Measurements from ENCODE around the gene KSR2. TPM values are rescaled to one million over a fixed set of nuclear protein-coding genes. Genes with fewer than 3 reads are reported as not detected.
"Not testable (repeated sequence)": the region's sequence is repeated elsewhere in the genome, so short reads cannot be mapped to it uniquely, and the experiment has no call there.

KSR2 gene
- total RNA-seq, 4 donors from 2014 or later = 0.32 to 7.0 (median 0.60) TPM

DNA sequence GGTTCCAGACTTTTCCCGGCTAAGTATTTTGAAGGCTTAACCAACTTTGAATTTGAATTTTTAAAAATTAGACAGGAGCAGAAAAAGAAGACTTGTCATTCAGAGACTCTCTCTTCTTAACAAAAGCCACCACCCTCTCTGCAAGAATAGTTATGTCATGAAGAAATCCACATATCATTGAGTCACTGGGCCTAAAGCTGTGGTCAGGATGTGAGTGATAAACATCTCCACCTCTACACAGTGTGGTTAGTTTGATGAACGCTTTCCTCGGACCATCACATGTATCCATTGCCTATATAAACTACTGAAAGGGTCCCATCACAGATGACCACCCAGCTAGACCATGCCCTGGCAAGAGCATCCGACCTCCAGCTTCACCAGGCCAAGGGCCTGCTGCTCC is 226.1 kb downstream of the KSR2 start:
- in situ Hi-C loops (cut with MboI; ENCODE audit: low pct_ligation_motif_present in 1 of 4, low pct_unique_long_range_greater_than_20kb in 1 of 4, low sequenced_read_pairs in 3 of 4) (no loop called here), intact Hi-C loops (cut with DNase I; ENCODE audit: low total_unique reads) (no loop called here)
- TF ChIP-seq CTCF (IDR thresholded peaks at IDR 0.05) = no peak
- TF ChIP-seq POLR2A (IDR thresholded peaks at IDR 0.05) = no peak
- no peak for TF ChIP-seq EP300 (IDR thresholded peaks at IDR 0.05; ENCODE audit: low read depth)
- TF ChIP-seq POLR2AphosphoS5 (IDR thresholded peaks at IDR 0.05) = no peak
- no peaks in the 10 kb centered on the region for H3K9me3 ChIP-seq
- H3K27ac ChIP-seq = no peak overlapping the region
- no peaks in the 10 kb centered on the region for H3K36me3 ChIP-seq
- WGBS, 2 donors (ENCODE audit: low coverage in 1 of 2) = 86 to 100% methylated on average over 1 to 4 of the region's 4 CpGs
- H3K4me1 ChIP-seq = no peaks in the 10 kb centered on the region
- no peak for DNase-seq
- H3K4me3 ChIP-seq = no peak overlapping the region
- H3K27me3 ChIP-seq = no peaks in the 10 kb centered on the region

DNA sequence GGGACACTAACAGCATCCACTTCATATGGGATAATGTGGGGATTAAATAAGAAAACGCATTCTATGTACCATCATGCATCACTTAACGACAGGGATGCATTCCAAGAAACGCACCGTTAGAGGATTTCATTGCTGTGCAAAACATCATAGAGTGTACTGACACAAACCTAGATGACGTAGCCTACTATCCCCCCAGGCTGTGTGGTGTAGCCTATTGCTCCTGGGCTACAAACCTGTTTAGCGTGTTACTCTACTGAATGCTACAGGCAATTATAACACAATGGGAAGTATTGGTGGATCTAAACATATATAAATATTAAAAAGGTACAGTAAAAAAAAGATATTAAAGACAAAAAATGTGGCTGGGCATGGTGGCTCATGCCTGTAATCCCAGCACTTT is 230.6 kb downstream of the KSR2 start:
- H3K4me3 ChIP-seq = no peak overlapping the region
- H3K27ac ChIP-seq = no peak overlapping the region
- intact Hi-C loops (cut with DNase I; ENCODE audit: low total_unique reads) = no loop called here
- DNase-seq = no peak
- 71 to 85% methylated on average over 5 to 6 of the region's 6 CpGs for WGBS, 2 donors (ENCODE audit: low coverage in 1 of 2)
- no peaks in the 10 kb centered on the region for H3K4me1 ChIP-seq
- no peaks in the 10 kb centered on the region for H3K9me3 ChIP-seq
- in situ Hi-C loops (cut with MboI; ENCODE audit: low pct_ligation_motif_present in 1 of 4, low pct_unique_long_range_greater_than_20kb in 1 of 4, low sequenced_read_pairs in 3 of 4) = no loop called here
- TF ChIP-seq POLR2A (IDR thresholded peaks at IDR 0.05) = no peak
- no peak for TF ChIP-seq CTCF (IDR thresholded peaks at IDR 0.05)
- TF ChIP-seq POLR2AphosphoS5 (IDR thresholded peaks at IDR 0.05) = no peak
- TF ChIP-seq EP300 (IDR thresholded peaks at IDR 0.05; ENCODE audit: low read depth) = no peak
- H3K27me3 ChIP-seq = no peaks in the 10 kb centered on the region
- no peaks in the 10 kb centered on the region for H3K36me3 ChIP-seq

GRCh38 chr12:117733549-117733805 is 235.3 kb downstream of the KSR2 start:
- 76 to 86% methylated on average over 1 of the region's 1 CpG for WGBS, 2 donors (ENCODE audit: low coverage in 1 of 2)
- in situ Hi-C loops (cut with MboI; ENCODE audit: low pct_ligation_motif_present in 1 of 4, low pct_unique_long_range_greater_than_20kb in 1 of 4, low sequenced_read_pairs in 3 of 4) = no loop called here

DNA sequence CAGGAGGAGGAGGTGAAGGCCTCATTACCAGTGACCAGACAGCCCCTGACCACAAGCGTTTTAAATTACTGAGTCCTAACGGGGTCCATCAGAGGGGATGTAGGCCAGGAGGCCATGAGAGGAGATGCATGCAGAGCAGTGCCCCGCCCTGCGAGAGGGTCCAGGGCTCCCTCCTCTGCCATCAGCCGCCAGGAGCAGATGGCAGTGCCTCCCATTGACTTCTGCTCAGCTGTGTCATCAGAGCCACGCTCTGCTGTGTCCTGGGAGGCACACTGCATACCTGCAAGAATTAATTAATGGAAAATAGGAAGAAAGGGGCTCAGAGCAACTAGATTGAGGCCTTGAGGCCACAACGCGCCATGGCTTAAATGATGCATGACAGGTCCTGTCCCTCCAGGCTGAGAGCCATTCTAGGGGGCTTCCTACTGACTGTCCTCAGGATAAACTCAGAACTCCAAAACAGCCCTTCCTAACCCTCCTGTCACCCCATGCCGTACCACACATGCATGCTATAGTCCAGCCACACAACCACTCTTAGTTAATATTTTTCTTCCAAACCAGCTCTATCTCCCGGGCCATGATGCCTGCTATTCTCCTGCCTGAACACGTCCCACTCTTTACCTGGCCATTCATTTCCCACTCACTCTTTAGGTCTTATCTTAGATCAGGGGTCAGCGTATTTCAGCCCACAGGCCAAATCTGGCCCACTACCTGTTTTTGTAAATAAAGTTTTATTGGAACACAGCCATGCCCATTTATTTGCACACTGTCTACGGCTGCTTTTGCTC is 235.8 kb downstream of the KSR2 start:
- Histone ChIP-seq H3K36me3 (no peaks in the 10 kb centered on the region), H3K4me3 (no peak overlapping the region), H3K4me1 (no peaks in the 10 kb centered on the region), H3K27me3 (no peaks in the 10 kb centered on the region), H3K27ac (no peak overlapping the region), H3K9me3 (no peaks in the 10 kb centered on the region)
- DNase-seq = no peak
- WGBS, 2 donors (ENCODE audit: low coverage in 1 of 2) = 86% methylated on average over 5 to 13 of the region's 13 CpGs
- no peak for TF ChIP-seq POLR2AphosphoS5 (IDR thresholded peaks at IDR 0.05)
- no peak for TF ChIP-seq CTCF (IDR thresholded peaks at IDR 0.05)
- TF ChIP-seq POLR2A (IDR thresholded peaks at IDR 0.05) = no peak
- TF ChIP-seq EP300 (IDR thresholded peaks at IDR 0.05; ENCODE audit: low read depth) = no peak
- in situ Hi-C loops (cut with MboI; ENCODE audit: low pct_ligation_motif_present in 1 of 4, low pct_unique_long_range_greater_than_20kb in 1 of 4, low sequenced_read_pairs in 3 of 4) (no loop called here), intact Hi-C loops (cut with DNase I; ENCODE audit: low total_unique reads) (no loop called here)

More at GRCh38 chr12:117733549-117733805, 235.3 kb downstream of the KSR2 start:
- no peaks in the 10 kb centered on the region for H3K9me3 ChIP-seq
- H3K27ac ChIP-seq = no peak overlapping the region
- DNase-seq = no peak
- H3K27me3 ChIP-seq = no peaks in the 10 kb centered on the region
- no peaks in the 10 kb centered on the region for H3K4me1 ChIP-seq
- no peaks in the 10 kb centered on the region for H3K36me3 ChIP-seq
- no peak for TF ChIP-seq POLR2AphosphoS5 (IDR thresholded peaks at IDR 0.05)
- TF ChIP-seq EP300 (IDR thresholded peaks at IDR 0.05; ENCODE audit: low read depth) = no peak
- no peak for TF ChIP-seq POLR2A (IDR thresholded peaks at IDR 0.05)
- TF ChIP-seq CTCF (IDR thresholded peaks at IDR 0.05) = no peak
- intact Hi-C loops (cut with DNase I; ENCODE audit: low total_unique reads) = no loop called here
- H3K4me3 ChIP-seq = no peak overlapping the region

DNA sequence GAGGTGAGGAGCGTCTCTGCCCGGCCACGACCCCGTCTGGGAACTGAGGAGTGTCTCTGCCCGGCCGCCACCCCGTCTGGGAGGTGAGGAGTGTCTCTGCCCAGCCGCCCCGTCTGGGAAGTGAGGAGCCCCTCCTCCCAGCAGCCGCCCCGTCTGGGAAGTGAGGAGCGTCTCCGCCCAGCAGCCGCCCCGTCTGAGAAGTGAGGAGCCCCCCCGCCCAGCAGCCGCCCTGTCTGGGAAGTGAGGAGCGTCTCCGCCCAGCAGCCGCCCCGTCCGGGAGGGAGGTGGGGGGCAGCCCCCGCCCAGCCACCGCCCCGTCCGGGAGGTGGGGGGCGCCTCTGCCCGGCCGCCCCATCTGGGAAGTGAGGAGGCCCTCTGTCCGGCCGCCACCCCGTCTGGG is 237.7 kb downstream of the KSR2 start:
- DNase-seq; H3K4me1 ChIP-seq; H3K27me3 ChIP-seq; intact Hi-C loops (cut with DNase I; ENCODE audit: low total_unique reads); H3K36me3 ChIP-seq; H3K27ac ChIP-seq; H3K9me3 ChIP-seq; H3K4me3 ChIP-seq; in situ Hi-C loops (cut with MboI; ENCODE audit: low pct_ligation_motif_present in 1 of 4, low pct_unique_long_range_greater_than_20kb in 1 of 4, low sequenced_read_pairs in 3 of 4): not testable (repeated sequence)
- 92% methylated on average over 30 of the region's 32 CpGs; no CpG with 5 or more reads in 1 of the 2 donors for WGBS, 2 donors (ENCODE audit: low coverage in 1 of 2)
